HUDEP-2 (cell line): ENCODE measurements around the gene STEAP3.

Experiments used
- DNase-seq, 76 experiments: peaks; one replicate each; lab custom pipeline; 2025; ENCODE audit not compliant: unreplicated experiment in 76 of 76; lab: John Stamatoyannopoulos, UW

The STEAP3 gene

GRCh38 chr2:119245841-119246230, 22.2 kb downstream of the STEAP3 start:
- DNase-seq, result no peak

GRCh38 chr2:119246884-119247843, 23.5 kb downstream of the STEAP3 start:
- no peak for DNase-seq

- DNase-seq, result no peak
Measured at GRCh38 chr2:119247844-119248271, 24.2 kb downstream of the STEAP3 start.

- DNase-seq, result peak in 4 of 76 experiments; percentile 4 to 24 (median 8)
Measured at GRCh38 chr2:119248311-119248710, 24.7 kb downstream of the STEAP3 start.

GRCh38 chr2:119248751-119249150, 25.1 kb downstream of the STEAP3 start:
- no peak for DNase-seq

GRCh38 chr2:119249311-119249710, 25.7 kb downstream of the STEAP3 start:
- no peak for DNase-seq

GRCh38 chr2:119249855-119250717, 26.5 kb downstream of the STEAP3 start:
- no peak for DNase-seq

- DNase-seq, result no peak
Measured at GRCh38 chr2:119250718-119251290, 27.2 kb downstream of the STEAP3 start.

- no peak for DNase-seq
Measured at GRCh38 chr2:119251652-119252051, 28.0 kb downstream of the STEAP3 start.

- no peak for DNase-seq
Measured at GRCh38 chr2:119252186-119253113, 28.8 kb downstream of the STEAP3 start.

- DNase-seq, result no peak
Measured at GRCh38 chr2:119253114-119253702, 29.6 kb downstream of the STEAP3 start.

GRCh38 chr2:119253760-119254600, 30.3 kb downstream of the STEAP3 start:
- no peak for DNase-seq

- DNase-seq, result no peak
Measured at GRCh38 chr2:119254601-119255080, 31.0 kb downstream of the STEAP3 start.

- no peak for DNase-seq
Measured at GRCh38 chr2:119255760-119256581, 32.3 kb downstream of the STEAP3 start.

GRCh38 chr2:119256582-119256921, 32.9 kb downstream of the STEAP3 start:
- no peak for DNase-seq

- no peak for DNase-seq
Measured at GRCh38 chr2:119257198-119257597, 33.6 kb downstream of the STEAP3 start.

GRCh38 chr2:119259296-119259860, 35.7 kb downstream of the STEAP3 start:
- no peak for DNase-seq
